HG03439 (cell line): Measurements from ENCODE around the gene CRKL.

Experiments used
- ATAC-seq: cut with Tn5 transposase; IDR thresholded peaks from one replicate; pipeline ENCODE4 v1.9.1; 2021; ENCODE audit warnings: mild to moderate bottlenecking, moderate library complexity; ENCODE audit not compliant: unreplicated experiment

The CRKL gene

GRCh38 chr22:20994128-20994901 lies 77.1 kb downstream of the CRKL start:
- no peak for ATAC-seq

DNA sequence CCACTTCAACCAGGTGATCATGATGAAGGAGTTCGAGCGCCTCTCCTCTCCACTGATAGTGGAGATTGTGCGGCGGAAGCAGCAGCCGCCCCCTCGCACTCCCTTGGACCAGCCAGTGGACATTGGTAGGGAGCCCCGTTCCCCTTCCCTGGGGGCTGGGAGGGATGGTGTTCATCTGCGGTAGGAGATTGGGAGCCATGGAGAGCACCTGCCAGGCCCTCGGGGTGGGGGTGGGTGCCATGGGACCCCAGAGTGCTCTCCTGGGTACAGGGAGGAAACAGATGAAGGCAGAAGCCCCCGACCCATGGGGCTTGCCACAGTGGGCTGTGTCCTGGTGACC lies 77.7 kb downstream of the CRKL start:
- ATAC-seq, result no peak

GRCh38 chr22:20995329-20996030 lies 78.3 kb downstream of the CRKL start:
- no peak for ATAC-seq

DNA sequence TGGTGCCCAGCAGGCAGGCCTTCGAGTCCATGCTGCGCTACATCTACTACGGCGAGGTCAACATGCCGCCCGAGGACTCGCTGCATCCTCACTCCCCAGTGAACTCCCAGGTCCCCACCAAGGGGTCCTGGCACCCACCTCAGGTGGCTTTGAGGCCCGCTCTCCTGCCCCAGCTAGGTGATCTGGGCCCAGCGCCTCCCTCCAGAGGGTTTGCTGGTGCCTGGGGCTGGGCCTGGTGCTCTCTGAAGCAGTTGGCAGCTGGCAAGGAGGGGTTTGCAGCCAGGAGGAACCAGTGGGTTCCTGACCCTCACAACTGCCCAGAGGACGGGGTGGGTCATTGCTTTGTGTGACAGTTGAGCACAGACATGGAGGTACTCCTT lies 78.8 kb downstream of the CRKL start:
- no peak for ATAC-seq

- no peak for ATAC-seq
These were observed 79.7 kb downstream of the CRKL start for GRCh38 chr22:20996598-20997535.

DNA sequence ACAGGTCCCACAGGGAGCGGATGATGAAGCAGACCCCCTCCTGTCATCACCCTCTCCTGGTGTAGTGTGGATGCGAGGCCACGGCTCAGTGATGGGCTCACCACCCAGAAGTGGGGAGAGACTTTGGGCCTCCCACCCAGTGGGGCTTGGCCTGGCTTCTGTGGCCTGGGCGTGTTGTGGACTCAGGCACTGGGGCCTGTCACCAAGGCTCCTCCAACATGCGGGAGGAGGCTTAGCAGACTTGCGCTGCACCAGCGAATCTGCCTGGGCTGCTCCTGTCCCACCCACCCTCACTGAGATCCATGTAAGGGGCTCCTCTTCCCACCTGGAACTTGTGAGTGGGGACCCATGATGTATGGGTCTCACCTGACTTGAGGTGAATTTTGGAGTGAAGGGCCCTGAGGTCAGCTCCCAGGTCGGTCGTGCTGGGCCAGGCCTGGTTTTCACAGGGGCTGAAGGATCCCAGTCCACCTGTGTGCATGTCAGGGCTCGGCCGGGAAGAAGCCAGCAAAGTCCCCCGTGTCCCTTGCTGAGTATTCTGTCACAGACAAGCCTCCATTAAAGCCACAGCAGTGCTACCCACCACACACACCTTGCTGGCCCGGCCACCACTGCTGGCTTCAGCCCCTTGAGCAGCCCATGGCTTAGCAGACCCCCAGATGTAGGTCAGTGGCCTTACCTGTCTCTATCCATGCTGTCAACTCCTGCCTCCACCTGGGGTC lies 80.5 kb downstream of the CRKL start:
- ATAC-seq, result no peak

DNA sequence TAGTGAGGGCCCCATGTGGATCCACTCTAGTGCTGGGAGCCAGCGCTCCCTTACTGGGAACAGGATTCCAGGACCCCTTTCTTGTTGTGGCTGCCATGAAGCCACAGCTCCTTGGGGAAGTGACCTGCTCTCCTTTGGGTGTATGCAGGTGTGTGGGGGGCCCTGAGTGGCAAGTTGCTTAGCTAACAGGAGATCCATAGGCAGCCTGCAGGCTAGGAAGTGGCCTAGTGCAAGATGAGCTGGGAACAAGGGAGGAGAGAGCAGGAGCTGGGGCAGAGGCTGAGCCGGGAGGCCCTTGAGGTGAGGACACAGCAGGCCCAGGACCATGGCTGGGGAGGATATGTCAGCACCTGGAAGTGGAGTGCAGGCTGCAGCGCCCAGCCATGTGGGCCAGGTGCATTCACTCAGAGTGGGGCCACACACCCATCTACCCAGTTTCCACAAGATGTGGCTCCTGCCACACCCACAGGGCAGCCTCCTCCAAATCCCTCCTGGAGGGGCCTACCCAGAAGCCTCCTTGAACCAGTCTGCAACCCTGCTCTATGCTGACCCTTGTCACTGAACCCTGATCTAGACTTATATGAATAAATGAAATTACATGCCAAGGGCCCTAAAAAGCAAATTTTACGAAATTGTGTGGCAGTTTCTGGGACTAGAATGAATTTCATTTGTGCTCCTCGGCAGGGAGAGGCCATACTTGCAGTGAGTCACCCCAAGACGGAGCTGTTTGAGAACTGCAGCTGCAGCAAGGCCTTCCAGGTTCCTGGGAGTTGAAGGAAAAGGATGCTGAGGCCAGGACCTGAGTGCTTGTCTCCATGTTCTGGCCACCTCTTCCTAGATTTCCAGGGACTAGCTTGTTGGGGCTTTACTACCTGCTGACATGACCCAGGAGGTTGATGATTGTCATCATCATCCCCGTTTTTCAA lies 81.5 kb downstream of the CRKL start:
- ATAC-seq, result no peak

DNA sequence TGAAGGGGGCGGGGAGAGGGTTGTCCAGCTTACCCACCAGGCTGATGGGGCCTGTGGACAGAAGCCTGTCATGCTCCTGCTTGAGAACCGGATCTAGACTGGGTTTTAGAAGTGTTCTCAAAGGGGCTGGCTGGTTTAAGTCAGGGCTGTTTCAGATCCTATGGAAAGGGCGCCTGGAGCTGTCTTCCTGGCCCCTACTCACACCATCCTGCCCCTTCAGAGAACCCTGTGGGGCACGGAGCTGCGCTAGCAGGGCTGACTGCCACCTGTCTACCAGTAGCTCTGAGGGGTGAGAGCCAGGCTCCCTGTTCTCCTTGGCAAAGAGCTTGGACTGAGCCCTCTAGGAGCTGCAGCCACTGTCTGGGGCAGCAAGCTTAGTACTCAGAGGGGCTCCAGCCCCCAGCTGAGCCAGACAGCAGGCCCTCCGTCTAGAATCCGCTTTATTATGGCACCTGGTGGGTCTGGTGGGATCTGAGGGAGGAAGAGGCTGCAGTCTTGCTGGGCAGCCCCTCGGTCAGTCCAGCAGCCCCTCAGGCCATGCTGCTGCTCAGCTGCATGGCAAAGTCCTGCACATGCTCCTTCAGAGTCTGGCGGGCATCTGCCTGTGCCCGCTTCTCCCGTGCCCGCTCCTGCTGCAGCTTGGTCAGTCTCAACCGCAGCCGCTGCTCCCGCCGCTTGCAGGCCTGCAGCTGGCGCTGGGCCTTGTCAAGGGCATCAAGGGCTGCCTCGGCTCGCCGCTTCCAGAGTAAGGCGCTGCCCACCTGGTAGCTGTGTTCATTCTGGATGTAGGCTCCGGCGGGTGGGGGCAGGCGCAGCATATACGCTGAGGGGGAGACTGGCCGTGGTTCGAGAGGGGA lies 82.4 kb downstream of the CRKL start:
- ATAC-seq, result no peak

GRCh38 chr22:21000207-21000986 lies 83.2 kb downstream of the CRKL start:
- ATAC-seq, result no peak

DNA sequence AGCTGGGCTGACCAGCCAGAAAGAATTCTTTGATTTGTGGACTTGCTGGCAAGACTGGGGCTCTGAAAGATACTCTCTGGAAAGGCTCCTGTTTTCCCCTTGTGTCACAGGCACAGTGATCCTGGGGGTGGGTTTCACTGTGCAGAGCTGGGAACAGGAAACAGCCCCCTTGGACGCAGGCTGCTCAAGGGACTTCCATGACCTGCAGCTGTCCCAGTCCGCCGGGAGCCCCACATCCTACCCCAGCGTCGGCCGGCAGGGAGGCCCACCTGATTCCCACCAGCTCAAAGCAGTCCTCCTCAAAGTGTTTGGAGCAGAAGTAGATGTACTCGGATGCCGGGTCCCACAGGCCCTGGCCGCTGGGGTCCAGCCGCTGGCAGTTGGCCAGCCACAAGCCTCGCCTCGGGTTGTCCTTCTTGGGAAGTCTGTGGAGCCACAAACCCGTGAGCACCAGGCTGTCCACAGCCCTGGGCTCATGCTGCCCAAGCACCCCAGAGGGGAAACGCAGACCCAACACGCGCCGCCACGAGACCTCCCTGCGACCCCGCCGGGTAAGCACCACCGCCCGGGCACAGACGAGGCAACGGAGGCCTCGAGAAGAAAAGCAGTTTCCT lies 83.9 kb downstream of the CRKL start:
- no peak for ATAC-seq

DNA sequence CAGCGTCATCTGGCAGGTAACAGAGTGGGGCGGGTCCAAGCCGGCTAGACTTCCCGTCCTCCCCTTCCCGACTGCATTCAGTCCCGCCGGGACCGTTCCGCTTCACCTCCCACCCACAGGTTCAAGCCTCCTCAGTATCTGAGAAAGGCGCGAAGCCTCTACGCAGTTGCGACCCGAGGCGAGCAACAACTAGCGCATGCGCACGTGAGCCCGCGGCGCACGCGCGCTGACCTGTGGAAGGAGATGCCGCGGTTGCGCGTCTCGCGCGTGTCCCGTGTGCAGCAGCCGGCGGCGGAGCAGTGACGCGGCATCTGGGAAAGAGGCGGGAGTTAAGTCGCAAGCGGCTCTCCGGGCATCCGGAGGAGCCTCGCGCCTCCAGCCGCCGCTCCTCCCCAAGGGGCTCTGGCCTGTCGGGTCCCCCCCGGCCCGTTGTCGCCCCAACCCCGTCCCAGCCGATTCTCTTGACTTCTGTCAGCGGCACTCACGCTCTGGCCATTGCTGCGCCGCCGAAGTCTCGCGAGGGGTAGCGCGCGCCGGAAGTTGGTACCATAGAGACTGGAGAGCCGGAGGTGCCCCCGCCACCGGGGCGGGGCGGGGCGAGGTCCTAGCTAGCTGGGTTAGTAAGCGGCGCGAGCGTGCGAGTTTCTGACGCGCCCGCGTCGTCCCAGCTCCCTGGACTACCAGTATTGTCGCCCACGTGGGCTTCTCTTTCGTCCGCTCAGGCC lies 84.6 kb downstream of the CRKL start, which contains the start of gene THAP7:
Gene THAP7, minus strand, starts transcription at position 518 of the 725 bp plus-strand sequence. Its CDS starts 207 bp downstream, at position 311.
- ATAC-seq, result peak; percentile 83
